ENCODE measurements around the gene ANXA6.

ANXA6 gene

DNA sequence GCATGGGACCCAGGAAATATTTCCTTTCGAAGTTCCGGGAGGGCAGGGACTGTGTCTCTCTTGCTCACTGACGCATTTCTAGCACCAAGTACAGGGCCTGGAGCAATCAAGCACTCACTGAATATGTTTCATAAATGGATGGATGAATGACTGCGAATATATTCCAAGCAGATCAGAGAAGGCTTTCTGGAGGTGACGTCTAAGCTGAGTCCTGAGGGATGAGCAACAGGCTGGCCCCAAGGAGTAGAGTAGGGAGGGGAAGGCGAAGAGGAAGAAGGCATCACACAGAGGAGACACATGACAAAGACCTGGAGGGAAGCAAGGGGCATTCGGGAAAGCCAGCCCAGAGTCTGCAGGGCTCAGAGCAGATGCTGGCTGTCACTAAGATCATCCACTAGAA, 13.9 kb downstream of the ANXA6 start:
- H3K4me3 ChIP-seq (ENCODE audit: low read depth, low read length): no peak overlapping the region
- no peak for TF ChIP-seq CTCF (IDR thresholded peaks at IDR 0.05; ENCODE audit: low read depth, low read length)

GRCh38 chr5:151142933-151143332, 14.6 kb downstream of the ANXA6 start:
- no peak for TF ChIP-seq CTCF (IDR thresholded peaks at IDR 0.05; ENCODE audit: low read depth, low read length)
- H3K4me3 ChIP-seq (ENCODE audit: low read depth, low read length): no peak overlapping the region

- H3K4me3 ChIP-seq (ENCODE audit: low read depth, low read length): no peak overlapping the region
- TF ChIP-seq CTCF (IDR thresholded peaks at IDR 0.05; ENCODE audit: low read depth, low read length): no peak
Measured at GRCh38 chr5:151141535-151141934, 16.0 kb downstream of the ANXA6 start.

- no peak for TF ChIP-seq CTCF (IDR thresholded peaks at IDR 0.05; ENCODE audit: low read depth, low read length)
- H3K4me3 ChIP-seq (ENCODE audit: low read depth, low read length): no peak overlapping the region
Measured at GRCh38 chr5:151140686-151141459, 16.7 kb downstream of the ANXA6 start.

DNA sequence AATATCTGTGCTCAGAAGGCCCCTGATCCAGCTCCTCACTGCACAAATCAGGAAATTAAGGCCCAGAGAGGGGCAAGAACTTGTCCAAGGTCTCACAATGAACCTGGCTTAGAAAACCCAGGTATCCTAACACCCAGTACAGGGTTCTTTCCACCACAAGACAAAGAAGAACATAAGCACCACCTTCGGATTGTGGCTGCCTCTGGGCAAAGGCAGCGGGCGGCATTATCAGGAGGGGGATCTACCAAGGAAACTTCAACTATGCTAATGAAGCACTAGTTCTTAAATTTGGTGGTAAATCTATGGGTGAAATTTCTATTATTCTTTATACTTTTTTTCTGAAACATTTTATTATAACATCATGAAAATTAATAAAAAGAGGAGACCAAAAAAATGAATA, 17.9 kb downstream of the ANXA6 start:
- no peak overlapping the region for H3K4me3 ChIP-seq (ENCODE audit: low read depth, low read length)
- no peak for TF ChIP-seq CTCF (IDR thresholded peaks at IDR 0.05; ENCODE audit: low read depth, low read length)

DNA sequence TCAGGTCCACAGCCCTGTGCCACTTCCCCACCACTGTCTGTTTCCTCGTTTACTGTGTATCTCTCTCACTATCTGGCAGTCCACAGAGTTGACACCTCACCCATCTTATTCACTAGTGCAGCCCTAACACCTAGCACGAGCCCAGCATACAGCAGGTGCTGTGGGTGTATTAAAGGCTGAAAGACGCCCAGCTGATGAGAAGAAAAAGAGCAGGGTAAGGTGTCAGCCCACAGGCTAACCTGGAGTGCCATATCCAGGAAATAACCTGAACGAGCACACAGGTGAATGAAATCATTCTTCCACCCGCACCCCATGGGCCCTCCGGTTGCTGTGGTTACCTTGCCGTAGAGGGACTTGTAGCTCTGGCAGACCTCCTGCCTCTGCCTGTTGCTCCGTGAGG, 18.6 kb downstream of the ANXA6 start:
- H3K4me3 ChIP-seq (ENCODE audit: low read depth, low read length): no peak overlapping the region
- TF ChIP-seq CTCF (IDR thresholded peaks at IDR 0.05; ENCODE audit: low read depth, low read length): no peak

DNA sequence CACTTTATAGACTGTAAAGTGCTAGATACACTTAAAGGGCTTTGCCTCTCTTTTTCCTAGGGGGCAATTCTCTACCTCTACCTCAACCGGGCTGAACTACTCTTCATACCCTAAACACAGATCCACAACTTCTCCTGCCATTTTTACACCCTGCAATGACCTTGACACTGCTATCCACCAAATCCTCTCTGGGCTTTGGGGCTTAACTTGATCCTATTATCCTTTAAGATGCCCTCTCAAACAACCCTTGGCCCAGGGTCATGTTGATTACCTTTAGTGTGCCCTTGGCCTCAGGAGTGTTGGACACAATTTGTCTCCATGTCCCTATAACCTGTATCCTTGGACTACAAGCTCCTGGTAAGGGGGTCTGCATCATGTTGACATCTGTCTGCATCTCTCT, 19.5 kb downstream of the ANXA6 start:
- H3K4me3 ChIP-seq (ENCODE audit: low read depth, low read length): no peak overlapping the region
- TF ChIP-seq CTCF (IDR thresholded peaks at IDR 0.05; ENCODE audit: low read depth, low read length): no peak
